ENCODE measurements around the gene DIDO1. TPM values are rescaled to one million over a fixed set of nuclear protein-coding genes. Genes with fewer than 3 reads are reported as not detected.

DIDO1 gene
- total and polyA plus RNA-seq, 9 of the 15 experiments (the other 6 are each of a cell fraction or from before 2014, with no cell fraction given): 4.4 to 46.8 (median 31.2) TPM

DNA sequence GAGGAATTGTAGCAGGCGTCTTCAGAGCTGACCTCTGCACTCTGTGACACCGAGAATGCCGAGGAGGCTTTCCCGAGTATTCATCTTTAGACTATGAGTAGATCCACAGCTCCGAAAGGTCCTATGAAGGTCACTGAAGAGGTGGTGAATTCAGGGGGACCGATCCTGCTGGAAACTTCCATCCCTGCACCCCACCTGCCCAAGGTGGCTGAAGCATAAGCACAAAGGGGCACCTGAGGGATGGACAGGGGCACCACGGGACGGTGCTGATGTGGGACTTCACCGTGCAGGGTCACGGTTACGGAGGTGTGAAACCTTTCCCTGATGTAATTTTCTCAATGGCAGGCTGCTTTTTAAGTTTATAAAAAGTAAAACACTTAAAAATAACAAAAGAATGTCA lies 24.4 kb downstream of the DIDO1 start:
- in situ Hi-C loops (cut with MboI): no loop called here
- H3K4me3 ChIP-seq: no peak overlapping the region
- ChIA-PET POLR2A (interaction anchor here (0.9 to 4.6 kb wide), 5 partner anchors 10 to 80 kb away, joined by 3 to 21 read pairs (median 4); partner anchors contain the start of gene GID8), CTCF (ENCODE audit: low intra/inter-chr PET ratio) (interaction anchor here (0.5 to 3.9 kb wide), 2 partner anchors 71 to 108 kb away, joined by 3 to 30 read pairs; no protein-coding TSS in a partner anchor)
- 0 out of 3 replicates have a peak, but pooled peaks cover 3% of the 10 kb centered on the region for H3K79me2 ChIP-seq (ENCODE audit: control insufficient read depth, insufficient read depth, low read length)
- peaks cover 6 to 10% of the 10 kb centered on the region in 2 experiments for H3K4me1 ChIP-seq (replicated peaks in 1 of 2; ENCODE audit: control insufficient read depth in 2 of 2, insufficient read depth in 2 of 2, low read length in 2 of 2)
- H3K27ac ChIP-seq (ENCODE audit: extremely low read depth, low read depth, low read length): no peak overlapping the region
- H4K20me1 ChIP-seq (replicated peaks; ENCODE audit: control insufficient read depth, insufficient read depth, low read length): peaks cover 13% of the 10 kb centered on the region
- no peak overlapping the region for H3K4me2 ChIP-seq (ENCODE audit: insufficient read depth, low read length)
- no peak for FAIRE-seq
- no peak for ATAC-seq
- no peak overlapping the region for H3K9ac ChIP-seq (ENCODE audit: insufficient read depth in 1 of 2, low read depth in 2 of 2, low read length in 2 of 2)
- no peak overlapping the region for H2AFZ ChIP-seq (ENCODE audit: low read depth, low read length)
- peaks cover 69% of the 10 kb centered on the region for H3K36me3 ChIP-seq (ENCODE audit: control insufficient read depth, insufficient read depth, low read length)
- BruUV-seq (replicated peaks): TSS peak; percentile 24
- no peaks in the 10 kb centered on the region for H3K27me3 ChIP-seq (ENCODE audit: control insufficient read depth in 2 of 2, insufficient read depth in 2 of 2, low read length in 2 of 2)
- TF ChIP-seq MAFK (IDR thresholded peaks at IDR 0.05; ENCODE audit: low read length) (no peak), TAF9B (IDR thresholded peaks at IDR 0.05; ENCODE audit: partially characterized antibody) (no peak), PHB (CRISPR knock-in tag; IDR thresholded peaks at IDR 0.05) (no peak), SAP30 (IDR thresholded peaks at IDR 0.05; ENCODE audit: borderline replicate concordance, insufficient read depth, low read depth, low read length, poor library complexity, severe bottlenecking) (no peak), ZBTB1 (CRISPR knock-in tag; IDR thresholded peaks at IDR 0.05; ENCODE audit: borderline replicate concordance, low read depth) (no peak), ZNF165 (CRISPR knock-in tag; IDR thresholded peaks at IDR 0.05; ENCODE audit: borderline replicate concordance) (no peak)
- TF ChIP-seq, protein P1, sequence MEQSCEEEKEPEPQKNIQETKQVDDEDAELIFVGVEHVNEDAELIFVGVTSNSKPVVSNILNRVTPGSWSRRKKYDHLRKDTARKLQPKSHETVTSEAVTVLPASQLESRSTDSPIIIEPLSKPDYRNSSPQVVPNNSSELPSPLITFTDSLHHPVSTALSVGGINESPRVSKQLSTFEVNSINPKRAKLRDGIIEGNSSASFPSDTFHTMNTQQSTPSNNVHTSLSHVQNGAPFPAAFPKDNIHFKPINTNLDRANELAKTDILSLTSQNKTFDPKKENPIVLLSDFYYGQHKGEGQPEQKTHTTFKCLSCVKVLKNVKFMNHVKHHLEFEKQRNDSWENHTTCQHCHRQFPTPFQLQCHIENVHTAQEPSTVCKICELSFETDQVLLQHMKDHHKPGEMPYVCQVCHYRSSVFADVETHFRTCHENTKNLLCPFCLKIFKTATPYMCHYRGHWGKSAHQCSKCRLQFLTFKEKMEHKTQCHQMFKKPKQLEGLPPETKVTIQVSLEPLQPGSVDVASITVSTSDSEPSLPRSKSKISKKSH (CRISPR knock-in tag; IDR thresholded peaks at IDR 0.05): no peak
- H3K9me1 ChIP-seq (ENCODE audit: control insufficient read depth, insufficient read depth, low read length): peaks cover 1% of the 10 kb centered on the region
- no peak for DNase-seq (ENCODE audit: extremely low read depth in 1 of 4, low spot score in 3 of 4)
- intact Hi-C loops (cut with micrococcal nuclease): loop anchor here (2.0 to 5.0 kb wide), 2 partner anchors 79 to 105 kb away; partner anchors contain the start of gene BHLHE23
- 96% methylated on average over 11 of the region's 11 CpGs for WGBS (ENCODE audit: insufficient coverage, low coverage, missing lambda C conversion rate)
- H3K9me3 ChIP-seq (replicated peaks; ENCODE audit: control insufficient read depth, insufficient read depth, low read depth, low read length): no peaks in the 10 kb centered on the region

All from K562 (cell line).